MM.1S (cell line): Measurements from ENCODE around the gene MTCL1.

Experiments used
- DNase-seq: peaks from one replicate; pipeline ENCODE4 v3.0.0-alpha.2; 2015
- H2AFZ ChIP-seq: fragments of 300-600 bp; sonication (generic); 2 replicates; pipeline ENCODE4 v1.6.0; 2016; ENCODE audit warnings: antibody characterized with exemption, low read length
- H3F3A ChIP-seq: fragments of 300-600 bp; sonication (generic); 2 replicates; pipeline ENCODE4 v1.6.1; 2016; ENCODE audit warnings: mild to moderate bottlenecking, antibody characterized with exemption, low read length, moderate library complexity, mixed read lengths; ENCODE audit not compliant: insufficient read depth
- H3K27ac ChIP-seq: fragments of 300-600 bp; sonication (generic); 2 replicates; pipeline ENCODE4 v1.5.1; 2016; ENCODE audit warnings: mild to moderate bottlenecking, low read length
- H3K27me3 ChIP-seq: fragments of 300-600 bp; sonication (generic); replicated peaks from 2 replicates; pipeline ENCODE4 v1.6.0; 2016; ENCODE audit warnings: low read length; ENCODE audit not compliant: insufficient read depth
- H3K36me3 ChIP-seq: fragments of 300-600 bp; sonication (generic); replicated peaks from 2 replicates; pipeline ENCODE4 v1.6.1; 2016; ENCODE audit warnings: mild to moderate bottlenecking, low read length, mixed read lengths; ENCODE audit not compliant: insufficient read depth
- H3K4me1 ChIP-seq: fragments of 300-600 bp; sonication (generic); 2 replicates; pipeline ENCODE4 v1.6.1; 2016; ENCODE audit warnings: low read length, mixed read lengths
- H3K4me2 ChIP-seq: fragments of 300-600 bp; sonication (generic); 2 replicates; pipeline ENCODE4 v1.6.0; 2016; ENCODE audit warnings: low read depth, low read length
- H3K4me3 ChIP-seq: fragments of 300-600 bp; sonication (generic); 2 replicates; pipeline ENCODE4 v1.5.1; 2016; ENCODE audit warnings: low read length, mixed read lengths
- H3K79me2 ChIP-seq: fragments of 300-600 bp; sonication (generic); 2 replicates; pipeline ENCODE4 v1.6.1; 2016; ENCODE audit warnings: mixed run types, low read length, mixed read lengths
- H3K9ac ChIP-seq: fragments of 300-600 bp; sonication (generic); 2 replicates; pipeline ENCODE4 v1.6.1; 2016; ENCODE audit warnings: low read length, mixed read lengths
- H3K9me2 ChIP-seq: fragments of 300-600 bp; sonication (generic); replicated peaks from 2 replicates; pipeline ENCODE4 v1.6.1; 2016; ENCODE audit warnings: mild to moderate bottlenecking, low read length, mixed read lengths; ENCODE audit not compliant: insufficient read depth
- H3K9me3 ChIP-seq: fragments of 300-600 bp; sonication (generic); replicated peaks from 2 replicates; pipeline ENCODE4 v1.6.1; 2016; ENCODE audit warnings: mild to moderate bottlenecking, low read length, mixed read lengths; ENCODE audit not compliant: insufficient read depth
- H4K20me1 ChIP-seq: fragments of 300-600 bp; sonication (generic); 2 replicates; pipeline ENCODE4 v1.6.1; 2016; ENCODE audit warnings: mild to moderate bottlenecking, low read length, moderate library complexity, mixed read lengths; ENCODE audit not compliant: insufficient read depth
- EZH2 ChIP-seq: fragments of 300-600 bp; sonication (generic); optimal IDR thresholded peaks from 2 replicates; pipeline ENCODE3; 2017; ENCODE audit warnings: low read depth, mild to moderate bottlenecking, antibody characterized with exemption, low read length, mixed read lengths
- EZH2phosphoT487 ChIP-seq: fragments of 300-600 bp; sonication (generic); IDR thresholded peaks from 2 replicates; pipeline ENCODE4 v1.6.1; 2018; ENCODE audit warnings: antibody characterized with exemption, low read length
- TF ChIP-seq, protein P1 (sequence below): fragments of 300-600 bp; sonication (generic); IDR thresholded peaks from 2 replicates; pipeline ENCODE4 v1.5.1; 2016; ENCODE audit warnings: antibody characterized with exemption, low read length, mixed read lengths

The MTCL1 gene

GRCh38 chr18:8732442-8733360 lies 27.3 kb downstream of the MTCL1 start:
- no peaks in the 10 kb centered on the region for H3K9me2 ChIP-seq
- no peak overlapping the region for H3K9ac ChIP-seq
- H4K20me1 ChIP-seq: no peaks in the 10 kb centered on the region
- H3K36me3 ChIP-seq: no peaks in the 10 kb centered on the region
- H3K4me1 ChIP-seq: peaks cover 14% of the 10 kb centered on the region
- H3K4me2 ChIP-seq: no peak overlapping the region
- H3K79me2 ChIP-seq: peaks cover 54% of the 10 kb centered on the region
- DNase-seq: no peak
- H3K4me3 ChIP-seq: no peak overlapping the region
- no peak overlapping the region for H3K27ac ChIP-seq
- H3K9me3 ChIP-seq: no peaks in the 10 kb centered on the region
- no peaks in the 10 kb centered on the region for H3K27me3 ChIP-seq
- no peaks in the 10 kb centered on the region; the same call in 1 of the 2 replicates for H3F3A ChIP-seq
- TF ChIP-seq EZH2phosphoT487 (no peak), EZH2 (no peak)
- TF ChIP-seq, protein P1, sequence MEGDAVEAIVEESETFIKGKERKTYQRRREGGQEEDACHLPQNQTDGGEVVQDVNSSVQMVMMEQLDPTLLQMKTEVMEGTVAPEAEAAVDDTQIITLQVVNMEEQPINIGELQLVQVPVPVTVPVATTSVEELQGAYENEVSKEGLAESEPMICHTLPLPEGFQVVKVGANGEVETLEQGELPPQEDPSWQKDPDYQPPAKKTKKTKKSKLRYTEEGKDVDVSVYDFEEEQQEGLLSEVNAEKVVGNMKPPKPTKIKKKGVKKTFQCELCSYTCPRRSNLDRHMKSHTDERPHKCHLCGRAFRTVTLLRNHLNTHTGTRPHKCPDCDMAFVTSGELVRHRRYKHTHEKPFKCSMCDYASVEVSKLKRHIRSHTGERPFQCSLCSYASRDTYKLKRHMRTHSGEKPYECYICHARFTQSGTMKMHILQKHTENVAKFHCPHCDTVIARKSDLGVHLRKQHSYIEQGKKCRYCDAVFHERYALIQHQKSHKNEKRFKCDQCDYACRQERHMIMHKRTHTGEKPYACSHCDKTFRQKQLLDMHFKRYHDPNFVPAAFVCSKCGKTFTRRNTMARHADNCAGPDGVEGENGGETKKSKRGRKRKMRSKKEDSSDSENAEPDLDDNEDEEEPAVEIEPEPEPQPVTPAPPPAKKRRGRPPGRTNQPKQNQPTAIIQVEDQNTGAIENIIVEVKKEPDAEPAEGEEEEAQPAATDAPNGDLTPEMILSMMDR: no peak
- H2AFZ ChIP-seq: no peak overlapping the region

- Histone ChIP-seq H3K4me1 (peaks cover 10% of the 10 kb centered on the region; the same call in 1 of the 2 replicates), H3F3A (no peaks in the 10 kb centered on the region), H2AFZ (no peak overlapping the region), H4K20me1 (no peaks in the 10 kb centered on the region), H3K36me3 (no peaks in the 10 kb centered on the region), H3K9me3 (no peaks in the 10 kb centered on the region), H3K4me2 (no peak overlapping the region), H3K27ac (no peak overlapping the region), H3K79me2 (peaks cover 47% of the 10 kb centered on the region), H3K9me2 (no peaks in the 10 kb centered on the region), H3K9ac (no peak overlapping the region), H3K27me3 (no peaks in the 10 kb centered on the region), H3K4me3 (no peak overlapping the region)
- DNase-seq: no peak
- no peak for TF ChIP-seq EZH2
- TF ChIP-seq, protein P1: no peak
- no peak for TF ChIP-seq EZH2phosphoT487
Measured at GRCh38 chr18:8734496-8734895, 29.1 kb downstream of the MTCL1 start.

GRCh38 chr18:8735274-8735673 lies 29.9 kb downstream of the MTCL1 start:
- Histone ChIP-seq H3K36me3 (no peaks in the 10 kb centered on the region), H3F3A (no peaks in the 10 kb centered on the region), H3K4me3 (no peak overlapping the region), H2AFZ (no peak overlapping the region), H3K79me2 (peaks cover 45% of the 10 kb centered on the region), H3K9ac (no peak overlapping the region), H3K4me1 (peaks cover 10% of the 10 kb centered on the region; the same call in 1 of the 2 replicates), H3K4me2 (no peak overlapping the region), H3K9me3 (no peaks in the 10 kb centered on the region), H3K27me3 (no peaks in the 10 kb centered on the region), H4K20me1 (no peaks in the 10 kb centered on the region), H3K27ac (no peak overlapping the region), H3K9me2 (no peaks in the 10 kb centered on the region)
- TF ChIP-seq EZH2phosphoT487: no peak
- no peak for DNase-seq

- DNase-seq: no peak
- Histone ChIP-seq H3K79me2 (peaks cover 53% of the 10 kb centered on the region), H3K9me3 (no peaks in the 10 kb centered on the region)
Measured at GRCh38 chr18:8741117-8741516, 35.8 kb downstream of the MTCL1 start.

More at GRCh38 chr18:8741117-8741516, 35.8 kb downstream of the MTCL1 start:
- H3K9me2 ChIP-seq: no peaks in the 10 kb centered on the region
- TF ChIP-seq EZH2phosphoT487 (no peak), EZH2 (no peak)
- TF ChIP-seq, protein P1: no peak
- H3K36me3 ChIP-seq: peaks cover 10% of the 10 kb centered on the region; the same call in 1 of the 2 replicates
- H3K4me2 ChIP-seq: no peak overlapping the region
- H2AFZ ChIP-seq: no peak overlapping the region
- no peaks in the 10 kb centered on the region for H4K20me1 ChIP-seq
- H3K27ac ChIP-seq: no peak overlapping the region
- peaks cover 11% of the 10 kb centered on the region for H3K4me1 ChIP-seq
- H3K9ac ChIP-seq: no peak overlapping the region
- H3K27me3 ChIP-seq: no peaks in the 10 kb centered on the region
- H3F3A ChIP-seq: peaks cover 6% of the 10 kb centered on the region; the same call in 1 of the 2 replicates
- no peak overlapping the region for H3K4me3 ChIP-seq
